Neutrophil (primary cell): ENCODE data around the gene SCN4B.

Source experiments
- H3K27ac ChIP-seq: fragments of 200-600 bp; sonication (generic); 2 replicates; pipeline ENCODE4 v1.5.1; 2016; ENCODE audit warnings: mild to moderate bottlenecking, moderate library complexity
- H3K27me3 ChIP-seq: fragments of 200-600 bp; sonication (generic); 2 replicates; pipeline ENCODE4 v1.6.0; 2016; ENCODE audit warnings: mild to moderate bottlenecking
- H3K36me3 ChIP-seq: fragments of 200-600 bp; sonication (generic); 2 replicates; pipeline ENCODE4 v1.5.1; 2017
- H3K4me1 ChIP-seq, 2 experiments: fragments of 200-600 bp in 1 of 2; sonication (generic) in 1 of 2; 1 replicate in 1 of 2; 2 replicates in 1 of 2; pipeline versions ENCODE4 v1.5.1 to v1.6.1; 2013 to 2016; ENCODE audit warnings: low read depth in 1 of 2, low read length in 1 of 2, mild to moderate bottlenecking in 1 of 2, moderate library complexity in 1 of 2; ENCODE audit not compliant: control insufficient read depth in 1 of 2, insufficient read depth in 1 of 2
- H3K4me3 ChIP-seq, 2 experiments: fragments of 200-600 bp in 1 of 2; sonication (generic) in 1 of 2; 1 replicate in 1 of 2; 2 replicates in 1 of 2; pipeline ENCODE4 v1.5.1; 2013 to 2016; ENCODE audit warnings: low read depth in 1 of 2, low read length in 1 of 2, mild to moderate bottlenecking in 1 of 2, moderate library complexity in 1 of 2
- H3K9me3 ChIP-seq: fragments of 200-600 bp; sonication (generic); 2 replicates; pipeline ENCODE4 v1.5.1; 2016
- TF ChIP-seq, protein P1 (sequence below): fragments of 200-600 bp; sonication (generic); IDR thresholded peaks from 2 replicates; pipeline ENCODE4 v1.5.1; 2016; ENCODE audit warnings: antibody characterized with exemption

The SCN4B gene

DNA sequence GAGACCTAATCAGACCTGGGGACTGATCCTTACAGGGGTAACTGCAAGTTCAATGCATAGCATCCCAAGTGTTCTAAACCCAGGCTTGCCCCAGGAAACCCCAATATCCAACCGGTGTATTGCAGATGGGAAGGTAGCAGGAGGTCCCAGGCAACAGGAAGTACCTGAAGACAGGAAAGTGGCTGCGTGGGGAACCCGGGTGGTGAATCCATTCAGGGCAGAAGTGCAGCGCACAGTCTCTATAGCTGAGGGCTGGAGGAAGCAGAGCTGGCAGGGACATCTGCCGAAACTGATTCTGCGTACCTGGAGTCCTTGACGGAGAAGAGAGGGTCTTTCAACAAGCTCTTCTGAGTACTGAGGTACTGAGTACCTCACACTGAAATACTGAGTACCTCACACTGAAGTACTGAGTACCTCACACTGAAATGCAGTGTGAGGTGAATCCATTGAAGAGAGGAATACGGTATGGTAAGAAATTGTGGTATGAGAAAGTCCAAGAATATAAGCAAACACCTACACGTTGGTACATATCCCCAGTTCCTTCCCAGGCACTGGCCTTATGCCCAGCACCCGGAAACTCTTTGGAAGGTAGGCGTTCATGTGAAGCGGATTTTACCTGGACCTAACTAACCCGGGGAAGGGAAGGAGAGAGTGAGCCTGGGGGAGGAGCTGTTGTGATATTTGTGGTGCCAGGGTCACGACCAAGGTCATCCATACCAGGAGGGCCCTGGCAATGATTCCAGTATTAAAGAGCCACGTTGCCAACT lies 20.1 kb downstream of the SCN4B start:
- H3K4me1 ChIP-seq = no peaks in the 10 kb centered on the region
- H3K36me3 ChIP-seq = no peaks in the 10 kb centered on the region
- peaks cover 6% of the 10 kb centered on the region for H3K27me3 ChIP-seq
- no peaks in the 10 kb centered on the region for H3K9me3 ChIP-seq
- no peak overlapping the region for H3K27ac ChIP-seq
- no peak overlapping the region for H3K4me3 ChIP-seq
- TF ChIP-seq, protein P1, sequence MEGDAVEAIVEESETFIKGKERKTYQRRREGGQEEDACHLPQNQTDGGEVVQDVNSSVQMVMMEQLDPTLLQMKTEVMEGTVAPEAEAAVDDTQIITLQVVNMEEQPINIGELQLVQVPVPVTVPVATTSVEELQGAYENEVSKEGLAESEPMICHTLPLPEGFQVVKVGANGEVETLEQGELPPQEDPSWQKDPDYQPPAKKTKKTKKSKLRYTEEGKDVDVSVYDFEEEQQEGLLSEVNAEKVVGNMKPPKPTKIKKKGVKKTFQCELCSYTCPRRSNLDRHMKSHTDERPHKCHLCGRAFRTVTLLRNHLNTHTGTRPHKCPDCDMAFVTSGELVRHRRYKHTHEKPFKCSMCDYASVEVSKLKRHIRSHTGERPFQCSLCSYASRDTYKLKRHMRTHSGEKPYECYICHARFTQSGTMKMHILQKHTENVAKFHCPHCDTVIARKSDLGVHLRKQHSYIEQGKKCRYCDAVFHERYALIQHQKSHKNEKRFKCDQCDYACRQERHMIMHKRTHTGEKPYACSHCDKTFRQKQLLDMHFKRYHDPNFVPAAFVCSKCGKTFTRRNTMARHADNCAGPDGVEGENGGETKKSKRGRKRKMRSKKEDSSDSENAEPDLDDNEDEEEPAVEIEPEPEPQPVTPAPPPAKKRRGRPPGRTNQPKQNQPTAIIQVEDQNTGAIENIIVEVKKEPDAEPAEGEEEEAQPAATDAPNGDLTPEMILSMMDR = no peak

DNA sequence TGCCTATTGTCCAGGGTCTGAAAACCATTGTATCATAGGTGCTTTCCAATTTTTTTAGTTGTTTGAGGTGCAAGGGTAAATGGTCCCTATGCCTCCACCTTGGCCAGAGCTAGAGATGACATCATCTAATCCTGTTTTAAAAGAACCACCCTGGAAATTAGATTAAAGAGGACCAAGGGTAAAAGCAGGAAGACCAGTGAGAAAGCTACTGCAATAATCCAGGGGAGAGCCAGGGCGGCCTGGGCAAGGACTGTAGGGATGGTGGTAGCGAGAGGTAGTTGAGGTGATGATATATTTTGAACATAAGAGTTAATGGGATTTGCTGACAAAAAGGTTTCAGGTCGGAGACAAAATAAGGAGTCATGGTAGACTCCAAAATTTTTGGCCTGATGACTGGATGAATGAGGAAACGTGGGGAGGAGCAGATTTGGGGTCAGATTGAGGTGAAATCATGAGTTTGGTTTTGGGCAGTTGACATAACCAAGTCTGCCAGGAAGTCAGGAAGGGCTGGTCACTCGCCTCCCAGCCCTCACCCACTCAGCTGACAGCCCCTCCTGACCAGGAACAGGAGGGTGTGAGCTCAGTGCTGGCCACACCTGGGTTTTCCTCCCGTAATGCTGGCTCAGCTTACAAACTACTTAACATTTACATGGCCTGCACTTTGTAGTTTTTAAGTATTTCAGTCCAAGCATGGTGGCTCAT lies 23.0 kb downstream of the SCN4B start:
- no peaks in the 10 kb centered on the region for H3K36me3 ChIP-seq
- H3K9me3 ChIP-seq = no peaks in the 10 kb centered on the region
- H3K4me1 ChIP-seq = no peaks in the 10 kb centered on the region
- no peaks in the 10 kb centered on the region for H3K27me3 ChIP-seq
- TF ChIP-seq, protein P1 = no peak
- H3K27ac ChIP-seq = no peak overlapping the region
- H3K4me3 ChIP-seq = no peak overlapping the region

DNA sequence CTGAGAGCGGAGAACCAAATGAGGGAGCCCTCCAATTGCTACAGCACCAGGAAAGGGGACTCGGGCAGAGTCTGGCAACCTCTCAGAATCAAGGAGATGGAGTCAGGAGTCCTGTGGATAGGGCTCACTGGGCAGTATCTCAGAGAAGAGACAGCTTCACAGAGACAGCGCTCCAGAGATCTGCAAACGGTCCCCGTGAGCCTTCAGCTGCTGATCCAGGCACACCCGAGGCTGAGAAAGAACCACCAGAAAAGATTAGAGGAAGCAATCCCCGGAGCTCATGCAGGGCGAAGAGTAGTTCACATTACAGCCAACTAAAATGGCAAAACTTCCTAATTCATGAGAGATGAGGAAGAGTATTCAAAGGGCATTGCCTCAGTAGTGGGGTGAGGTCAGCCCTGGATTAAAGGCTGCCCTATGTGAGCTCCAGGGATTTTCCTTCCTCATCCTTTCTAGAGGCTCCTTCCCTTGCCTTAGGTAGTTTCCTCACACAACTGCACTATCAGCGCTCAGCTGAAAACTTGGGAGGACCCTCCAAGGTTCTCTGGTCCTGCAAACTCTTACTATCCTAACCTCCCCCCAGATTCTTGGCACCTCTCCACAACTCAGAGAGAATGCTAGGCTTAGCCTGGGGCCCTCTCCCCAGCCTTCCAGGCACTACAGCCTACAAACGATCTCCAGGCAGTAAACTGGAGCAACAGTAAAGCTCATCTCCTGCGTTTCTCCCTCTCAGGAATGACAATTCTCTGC lies 23.7 kb downstream of the SCN4B start:
- Histone ChIP-seq H3K4me3 (no peak overlapping the region), H3K9me3 (no peaks in the 10 kb centered on the region), H3K36me3 (no peaks in the 10 kb centered on the region), H3K27ac (no peak overlapping the region), H3K27me3 (no peaks in the 10 kb centered on the region), H3K4me1 (no peaks in the 10 kb centered on the region)
- TF ChIP-seq, protein P1 = no peak

DNA sequence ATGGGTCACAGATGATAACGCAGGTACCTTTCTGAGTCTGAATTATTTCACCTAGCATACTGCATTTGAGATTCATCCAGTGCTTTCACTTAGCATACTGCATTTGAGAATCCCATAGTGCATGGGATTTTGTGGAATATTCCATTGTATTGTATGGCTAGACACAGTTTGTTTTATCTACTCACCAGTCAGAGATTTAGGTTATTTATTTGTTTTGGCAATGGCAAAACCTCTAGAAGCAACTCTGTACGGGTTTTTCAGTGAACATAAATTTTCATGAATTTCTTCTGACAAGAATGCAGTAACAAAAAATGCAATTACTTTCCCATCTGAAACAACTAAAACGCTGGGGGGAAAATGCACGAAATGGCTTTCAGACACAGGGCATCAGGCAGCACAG lies 24.3 kb downstream of the SCN4B start:
- Histone ChIP-seq H3K9me3 (no peaks in the 10 kb centered on the region), H3K27ac (no peak overlapping the region), H3K4me3 (no peak overlapping the region), H3K27me3 (no peaks in the 10 kb centered on the region), H3K36me3 (no peaks in the 10 kb centered on the region), H3K4me1 (no peaks in the 10 kb centered on the region)
- TF ChIP-seq, protein P1 = no peak

DNA sequence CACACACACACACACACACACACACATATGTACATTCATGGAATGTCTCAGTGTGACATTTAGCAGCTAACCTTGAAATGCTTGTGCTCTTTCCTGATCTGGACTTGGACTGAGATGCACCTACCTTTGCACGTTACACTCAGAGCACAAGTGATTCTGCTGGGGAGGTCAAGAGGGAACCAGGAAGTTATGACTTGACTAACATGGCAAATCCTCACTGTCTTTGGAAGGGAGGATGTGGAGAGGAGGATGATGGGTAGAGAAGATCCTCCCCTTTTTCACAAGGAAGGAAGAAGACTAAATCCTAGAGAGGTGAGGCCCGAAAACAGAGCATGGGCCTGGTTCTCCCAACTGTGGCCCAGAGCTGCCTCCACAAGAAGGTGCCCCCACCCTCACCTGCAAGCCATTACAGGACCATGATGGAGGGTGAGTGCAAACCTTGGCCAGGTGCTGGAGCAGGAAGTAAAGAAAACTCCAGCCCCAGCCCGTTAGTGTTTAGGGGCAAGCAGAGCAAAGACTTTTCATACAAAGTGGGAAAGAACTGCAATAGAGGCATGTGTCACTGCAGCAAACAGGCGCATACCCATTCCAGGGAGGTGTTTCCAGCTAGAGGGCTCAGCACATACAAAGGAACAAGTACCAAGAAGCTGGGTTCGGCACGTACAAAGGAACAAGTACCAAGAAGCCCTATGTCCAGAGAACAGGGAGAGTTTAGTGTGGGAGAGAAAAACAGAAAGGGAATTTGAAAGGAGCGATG lies 26.4 kb downstream of the SCN4B start:
- H3K9me3 ChIP-seq = no peaks in the 10 kb centered on the region
- TF ChIP-seq, protein P1 = no peak
- no peak overlapping the region for H3K27ac ChIP-seq

More for the DNA sequence above, 26.4 kb downstream of the SCN4B start:
- Histone ChIP-seq H3K36me3 (no peaks in the 10 kb centered on the region), H3K4me1 (no peaks in the 10 kb centered on the region), H3K4me3 (no peak overlapping the region), H3K27me3 (no peaks in the 10 kb centered on the region)
